Measurements from ENCODE around the gene HIP1R. TPM values are rescaled to one million over a fixed set of nuclear protein-coding genes. Genes with fewer than 3 reads are reported as not detected.

The HIP1R gene
- total and polyA plus RNA-seq, 9 donors = 1.4 to 20.2 (median 10.4) TPM

- 87 to 91% (median 90%) methylated on average over 26 of the region's 26 CpGs for WGBS, 3 donors
- no peak overlapping the region for H3K4me3 ChIP-seq
- no peak for DNase-seq
- H3K36me3 ChIP-seq = no peaks in the 10 kb centered on the region
- TF ChIP-seq POLR2A (IDR thresholded peaks at IDR 0.05) (no peak), EP300 (IDR thresholded peaks at IDR 0.05) (no peak), CTCF (IDR thresholded peaks at IDR 0.05) (no peak)
- H3K27ac ChIP-seq = no peak overlapping the region
- H3K27me3 ChIP-seq = no peaks in the 10 kb centered on the region
- H3K9me3 ChIP-seq = no peaks in the 10 kb centered on the region
- H3K4me1 ChIP-seq (ENCODE audit: insufficient read depth) = no peaks in the 10 kb centered on the region
- intact Hi-C loops (cut with DNase I) = no loop called here
Observed at GRCh38 chr12:122840580-122841513, 5.6 kb downstream of the HIP1R start.

DNA sequence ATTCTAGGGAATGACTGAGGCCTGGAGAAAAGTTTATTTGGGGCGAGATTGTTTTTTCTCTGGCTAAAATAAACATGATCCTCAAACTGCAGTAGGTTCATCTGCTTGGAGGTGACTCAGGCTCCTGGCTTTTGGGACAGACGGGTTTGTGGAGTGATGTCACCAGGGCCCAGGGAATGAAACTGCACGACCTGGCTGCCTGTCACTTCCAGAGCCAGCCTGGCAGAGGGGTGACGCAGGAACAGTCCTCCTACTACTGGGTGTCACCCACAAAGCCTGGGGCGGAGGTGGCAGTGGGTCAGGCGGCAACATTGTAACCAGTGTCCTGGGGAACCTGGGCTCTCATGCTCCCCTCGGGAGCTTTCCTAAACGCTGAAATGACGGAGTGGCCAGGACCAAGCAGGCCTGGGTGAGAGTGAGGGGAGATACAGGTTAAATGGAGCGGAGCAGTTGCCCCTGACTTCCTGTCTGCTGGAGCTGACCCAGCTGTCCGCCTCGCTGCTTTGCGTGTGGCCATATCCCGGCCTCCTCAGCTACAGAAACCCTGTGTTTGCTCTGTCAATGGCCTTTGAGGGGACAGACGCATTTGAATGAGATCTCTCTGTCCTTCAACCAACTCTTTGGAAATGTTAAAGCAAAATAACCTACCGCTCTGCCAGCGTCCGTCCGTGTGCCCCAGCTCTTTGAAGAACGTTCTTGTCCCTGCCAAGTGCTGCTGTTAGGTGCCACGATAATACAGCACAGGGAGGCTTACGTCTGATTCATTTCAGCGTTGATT lies 6.5 kb downstream of the HIP1R start:
- Histone ChIP-seq H3K4me1 (ENCODE audit: insufficient read depth) (no peaks in the 10 kb centered on the region), H3K9me3 (no peaks in the 10 kb centered on the region), H3K36me3 (no peaks in the 10 kb centered on the region), H3K27ac (no peak overlapping the region), H3K27me3 (no peaks in the 10 kb centered on the region), H3K4me3 (no peak overlapping the region)
- 72 to 78% (median 76%) methylated on average over 23 of the region's 23 CpGs for WGBS, 3 donors
- intact Hi-C loops (cut with DNase I) = no loop called here
- TF ChIP-seq POLR2A (IDR thresholded peaks at IDR 0.05) (no peak), CTCF (IDR thresholded peaks at IDR 0.05) (no peak), EP300 (IDR thresholded peaks at IDR 0.05) (no peak)
- no peak for DNase-seq

DNA sequence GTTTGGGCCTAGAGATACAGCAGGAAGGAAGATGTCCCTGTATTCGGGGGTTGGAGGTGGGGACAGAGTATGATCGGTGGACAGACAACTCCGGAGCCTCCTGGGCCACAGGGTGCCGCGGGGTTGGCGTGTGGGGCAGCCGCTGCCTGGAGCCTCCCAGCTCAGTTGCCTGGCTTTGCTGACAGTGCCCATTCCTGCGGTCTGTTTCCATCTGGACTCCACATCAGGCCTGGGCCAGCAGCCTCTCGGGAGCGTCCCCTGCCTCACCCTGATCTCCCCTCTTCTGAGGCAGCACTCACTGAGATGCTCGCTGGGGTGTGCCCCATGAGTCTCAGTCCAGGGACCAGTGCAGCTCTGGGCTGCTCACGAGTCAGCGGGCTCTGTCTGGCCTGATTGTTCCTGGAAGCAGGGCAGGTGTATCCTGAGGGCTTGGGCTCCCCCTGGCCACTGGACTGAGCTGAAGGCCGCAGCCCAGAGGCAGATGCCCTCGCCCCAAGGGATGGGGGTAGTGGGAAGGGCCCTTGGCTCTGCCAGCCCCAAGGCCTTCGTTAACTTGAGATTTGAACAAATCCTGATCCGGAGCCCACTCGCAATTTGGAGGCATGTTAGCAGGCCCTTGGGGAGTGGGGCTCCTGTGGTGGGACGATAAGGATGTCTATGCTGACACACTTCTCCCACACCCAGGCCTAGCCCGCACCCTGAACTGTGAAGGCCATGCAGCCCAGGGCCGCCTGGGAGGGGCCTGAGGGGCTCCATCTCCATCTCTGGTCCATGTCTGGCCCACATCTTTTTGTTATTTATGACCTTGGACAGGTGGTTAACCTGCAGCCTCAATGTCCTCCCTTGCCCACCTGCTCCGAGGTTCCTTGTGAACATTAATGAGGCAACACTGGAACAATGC lies 7.5 kb downstream of the HIP1R start:
- Histone ChIP-seq H3K4me3 (no peak overlapping the region), H3K36me3 (no peaks in the 10 kb centered on the region), H3K27ac (no peak overlapping the region), H3K9me3 (no peaks in the 10 kb centered on the region), H3K4me1 (ENCODE audit: insufficient read depth) (no peaks in the 10 kb centered on the region), H3K27me3 (no peaks in the 10 kb centered on the region)
- intact Hi-C loops (cut with DNase I) = no loop called here
- no peak for DNase-seq
- TF ChIP-seq POLR2A (IDR thresholded peaks at IDR 0.05) = no peak
- no peak for TF ChIP-seq EP300 (IDR thresholded peaks at IDR 0.05)
- TF ChIP-seq CTCF (IDR thresholded peaks at IDR 0.05) = no peak
- WGBS, 3 donors = 85 to 87% (median 86%) methylated on average over 22 of the region's 22 CpGs

DNA sequence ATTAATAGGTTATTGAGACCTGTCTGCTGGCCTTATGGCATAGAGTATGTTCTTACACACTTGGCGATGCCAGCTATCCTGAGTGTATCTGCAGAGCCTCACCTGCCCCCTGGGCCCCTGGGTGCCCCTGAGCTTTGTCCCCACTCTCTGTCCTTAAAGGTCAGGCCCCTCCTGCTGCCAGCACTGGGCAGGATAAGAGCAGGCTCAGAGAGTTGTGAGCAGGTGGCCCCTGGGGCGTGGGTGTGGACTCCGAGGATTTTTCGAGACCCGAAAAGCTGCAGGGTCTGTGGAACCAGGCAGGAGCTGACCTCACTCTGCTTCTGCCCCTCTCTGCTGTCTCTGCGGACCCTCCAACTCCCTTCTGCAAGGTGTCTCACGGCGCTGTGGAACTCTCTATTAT lies 8.2 kb downstream of the HIP1R start:
- Histone ChIP-seq H3K4me3 (no peak overlapping the region), H3K9me3 (no peaks in the 10 kb centered on the region), H3K36me3 (no peaks in the 10 kb centered on the region), H3K4me1 (ENCODE audit: insufficient read depth) (no peaks in the 10 kb centered on the region), H3K27ac (no peak overlapping the region), H3K27me3 (no peaks in the 10 kb centered on the region)
- WGBS, 3 donors = 89 to 94% (median 93%) methylated on average over 8 of the region's 8 CpGs
- intact Hi-C loops (cut with DNase I) = no loop called here
- DNase-seq = no peak
- no peak for TF ChIP-seq CTCF (IDR thresholded peaks at IDR 0.05)
- no peak for TF ChIP-seq EP300 (IDR thresholded peaks at IDR 0.05)
- no peak for TF ChIP-seq POLR2A (IDR thresholded peaks at IDR 0.05)

Data from ovary (tissue), 9 donors.